Caki2 (cell line): Measurements from ENCODE around the gene TNS1. TPM values are rescaled to one million over a fixed set of nuclear protein-coding genes. Genes with fewer than 3 reads are reported as not detected.

Experiments
- DNase-seq: peaks from one replicate; pipeline ENCODE4 v3.0.0-alpha.2; 2015; ENCODE audit warnings: low read depth
- in situ Hi-C: cut with HindIII; loops from 2 replicates; pipeline ENCODE4 v1.10.0; 2016; ENCODE audit warnings: low sequenced_read_pairs, low pct_unique_long_range_greater_than_20kb, mixed read lengths
- total RNA-seq: library from RNA; depleted of rRNA; stranded (reverse); fragments of >200 nt; shearing (Covaris generic); gene quantifications from 2 replicates; pipeline ENCODE4 v1.2.3, GENCODE V29; 2014; ENCODE audit warnings: low replicate concordance

Gene TNS1
- total RNA-seq, 1 experiment from 2014 or later: 0.68 TPM

DNA sequence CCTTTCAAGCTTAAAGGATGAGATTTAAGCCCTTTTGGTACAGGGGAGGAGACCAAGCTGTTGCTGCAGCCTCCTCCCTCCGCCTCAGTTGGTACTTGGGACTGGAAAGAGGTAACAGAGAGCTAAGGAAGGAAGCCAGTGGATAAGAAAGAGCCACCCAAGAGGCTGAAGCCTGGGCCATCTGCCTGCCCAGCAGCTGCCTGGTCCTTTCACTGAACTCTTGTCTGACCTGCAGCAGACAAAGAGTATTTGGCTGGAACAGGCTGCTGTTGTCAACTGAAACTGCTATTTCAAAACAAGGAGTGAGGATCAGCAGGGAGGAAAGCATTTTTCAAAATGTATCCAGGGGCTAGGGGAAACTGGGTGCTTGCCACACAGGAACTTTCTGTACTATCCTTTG is 30.3 kb downstream of the TNS1 start:
- DNase-seq: no peak
- in situ Hi-C loops: no loop called here

DNA sequence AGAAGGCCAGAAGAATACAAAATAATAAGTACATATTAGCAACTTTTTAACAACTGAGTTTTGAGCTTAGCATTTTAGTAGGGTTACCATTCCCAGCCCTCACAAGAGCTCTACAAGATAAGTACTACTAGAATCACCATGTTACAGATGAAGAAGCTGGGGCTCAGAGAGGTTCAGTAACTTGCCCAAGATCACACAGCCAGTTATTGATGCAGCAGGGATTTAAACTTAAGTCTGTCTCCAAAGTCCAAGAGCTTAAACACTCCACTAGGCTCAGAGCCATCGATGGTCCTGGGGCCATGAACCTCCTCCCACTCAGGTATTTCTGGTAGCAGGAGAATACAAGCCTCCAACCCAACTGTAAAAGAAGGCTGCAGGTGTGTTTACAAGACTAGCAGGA is 30.8 kb downstream of the TNS1 start:
- DNase-seq: no peak
- in situ Hi-C loops: no loop called here

DNA sequence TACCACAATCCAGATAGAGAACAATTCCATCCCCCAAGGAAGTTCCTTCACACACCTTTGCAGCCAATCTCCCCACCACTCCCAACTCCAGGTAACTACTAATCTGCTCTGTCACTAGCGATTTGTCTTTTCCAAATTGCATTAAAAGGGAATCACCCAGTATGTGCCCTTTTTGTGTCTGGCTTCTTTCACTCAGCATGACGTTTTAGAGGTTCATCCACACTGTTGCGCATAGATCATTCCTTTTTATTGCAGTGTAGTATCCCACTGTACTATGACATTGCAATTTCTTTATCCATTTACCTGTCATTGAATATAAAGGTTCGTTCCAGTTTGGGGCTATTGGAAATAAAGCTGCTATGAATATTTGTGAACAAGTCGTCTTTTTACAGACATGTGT is 31.6 kb downstream of the TNS1 start:
- in situ Hi-C loops: no loop called here

GRCh38 chr2:217970206-217970605 is 32.6 kb downstream of the TNS1 start:
- in situ Hi-C loops: no loop called here
- DNase-seq: no peak

More for the DNA sequence above, 31.6 kb downstream of the TNS1 start:
- DNase-seq: no peak

DNA sequence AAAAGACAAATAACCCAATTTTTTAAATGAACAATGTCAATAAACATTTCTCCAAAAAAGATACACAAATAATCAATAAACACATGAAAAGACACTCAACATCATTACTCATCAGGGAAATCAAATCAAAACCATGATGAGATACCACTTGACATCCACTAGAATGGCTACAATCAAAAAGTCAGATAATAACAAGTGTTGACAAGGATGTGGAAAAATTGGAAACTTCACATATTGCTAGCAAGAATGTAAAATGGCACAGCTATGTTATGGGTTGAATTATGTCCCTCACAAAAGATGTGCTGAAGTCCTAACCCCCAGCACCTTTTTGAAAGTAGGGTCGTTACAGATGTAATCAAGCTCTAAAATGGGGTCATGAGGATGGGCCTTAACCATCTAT is 33.2 kb downstream of the TNS1 start:
- DNase-seq: no peak
- in situ Hi-C loops: no loop called here

DNA sequence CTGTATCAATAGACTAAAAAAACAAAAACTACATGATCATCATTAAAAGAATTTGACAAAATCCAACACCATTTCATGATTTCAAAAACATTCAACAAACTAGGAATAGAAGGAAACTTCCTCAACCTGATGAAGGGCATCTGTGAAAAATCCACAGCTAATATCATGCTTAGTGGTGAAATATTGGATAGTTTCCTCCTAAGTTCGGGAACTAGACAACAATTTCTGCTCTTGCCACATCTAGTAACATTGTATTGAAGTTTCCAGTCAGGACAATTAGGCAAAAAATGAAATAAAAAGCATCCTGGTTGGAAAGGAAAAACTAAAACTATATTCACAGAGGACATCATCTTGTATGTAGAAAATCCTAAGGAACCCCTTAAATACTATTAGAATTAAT is 34.8 kb downstream of the TNS1 start:
- no peak for DNase-seq
- in situ Hi-C loops: no loop called here

DNA sequence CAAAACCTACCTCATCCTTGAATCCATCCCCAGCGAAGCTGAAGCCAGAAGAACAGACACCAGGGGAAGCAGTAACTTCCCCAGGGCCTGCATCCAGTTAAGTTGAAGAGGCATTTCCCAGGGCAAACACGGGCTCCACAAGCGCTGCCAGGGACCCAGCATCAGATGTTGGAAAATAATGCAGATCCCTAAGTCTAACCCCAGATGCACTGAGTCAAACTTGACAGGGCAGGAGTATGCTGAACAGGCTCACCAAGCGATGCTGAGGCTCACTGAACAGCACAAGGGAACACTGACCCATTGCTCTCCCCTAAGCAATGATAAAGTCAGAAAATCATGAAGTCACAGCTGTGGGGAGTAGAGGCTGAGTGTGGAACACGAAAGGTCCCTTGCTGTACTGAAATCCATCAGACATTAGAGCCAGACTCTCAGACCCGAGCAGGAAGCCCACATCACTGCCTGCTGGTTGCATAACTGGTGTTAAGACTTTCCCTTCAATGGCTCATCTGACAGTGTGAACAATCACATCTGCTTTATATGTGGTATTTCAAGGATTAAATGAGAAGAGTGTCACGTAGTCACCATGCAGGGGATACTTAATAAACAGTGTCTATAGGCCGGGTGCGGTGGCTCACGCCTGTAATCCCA is 36.2 kb downstream of the TNS1 start:
- in situ Hi-C loops: no loop called here

DNA sequence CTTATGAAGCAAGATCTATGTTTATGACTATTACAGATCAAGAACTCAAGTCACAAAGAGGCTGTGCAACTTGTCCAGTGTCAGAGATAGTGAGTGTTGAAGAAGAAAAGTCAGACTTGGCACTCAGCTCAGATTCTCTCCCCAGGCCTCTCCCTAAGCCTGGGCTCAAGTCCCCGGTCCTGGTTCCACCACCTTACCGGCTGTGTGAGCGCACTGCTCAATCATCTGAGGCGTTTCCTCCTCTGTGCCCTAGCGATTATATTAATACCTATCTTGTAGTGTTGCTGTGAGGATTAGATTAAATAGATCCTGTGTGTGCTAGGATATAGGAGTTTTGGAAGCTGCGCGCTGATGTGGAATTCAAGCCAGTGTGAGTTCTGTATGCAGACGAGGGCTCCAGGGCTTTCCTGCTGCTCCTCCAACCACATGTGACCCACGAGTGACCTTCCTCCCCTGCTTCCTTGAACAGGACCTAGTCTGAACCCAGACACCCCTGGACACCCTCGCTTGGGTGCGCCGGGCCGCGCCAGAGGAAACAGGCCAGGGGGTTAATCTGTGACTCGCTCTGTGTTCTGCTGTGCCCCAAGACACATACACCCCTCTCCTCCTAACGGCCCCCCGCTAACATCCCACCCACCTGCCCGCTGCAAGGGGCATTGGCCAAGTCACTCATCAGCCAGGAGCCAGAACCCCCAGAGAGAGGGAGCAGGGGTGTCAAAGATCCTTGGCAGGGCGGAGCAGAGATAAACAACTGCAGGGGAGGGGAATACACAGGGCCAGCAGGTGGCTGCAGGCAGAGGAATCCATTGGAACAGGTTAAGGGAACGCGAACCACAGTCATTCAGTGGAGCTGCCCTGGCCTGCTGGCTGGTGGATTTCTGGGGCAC is 38.3 kb downstream of the TNS1 start:
- no peak for DNase-seq
- in situ Hi-C loops: no loop called here

More for the DNA sequence above, 36.2 kb downstream of the TNS1 start:
- DNase-seq: no peak

GRCh38 chr2:217960351-217960750 is 42.4 kb downstream of the TNS1 start:
- DNase-seq: no peak
- in situ Hi-C loops: no loop called here

GRCh38 chr2:217959723-217960122 is 43.1 kb downstream of the TNS1 start:
- in situ Hi-C loops: no loop called here
- no peak for DNase-seq

DNA sequence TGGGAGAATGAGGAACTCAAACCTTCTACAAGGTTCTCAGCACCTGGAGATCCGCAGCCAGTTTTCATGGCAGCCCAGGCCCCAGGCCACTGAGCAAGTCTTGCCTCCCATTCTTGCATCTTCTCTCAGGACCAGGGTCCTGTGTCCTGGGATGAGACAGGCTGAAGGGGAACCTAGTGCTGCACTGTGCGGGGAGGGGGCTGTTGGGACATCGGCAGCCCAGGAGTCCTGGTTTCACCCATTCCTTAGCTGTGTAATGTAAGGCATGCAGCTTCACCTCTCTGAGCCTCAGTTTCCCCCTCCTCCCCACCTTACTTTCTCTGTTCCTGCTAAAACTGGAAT is 43.9 kb downstream of the TNS1 start:
- in situ Hi-C loops: no loop called here

DNA sequence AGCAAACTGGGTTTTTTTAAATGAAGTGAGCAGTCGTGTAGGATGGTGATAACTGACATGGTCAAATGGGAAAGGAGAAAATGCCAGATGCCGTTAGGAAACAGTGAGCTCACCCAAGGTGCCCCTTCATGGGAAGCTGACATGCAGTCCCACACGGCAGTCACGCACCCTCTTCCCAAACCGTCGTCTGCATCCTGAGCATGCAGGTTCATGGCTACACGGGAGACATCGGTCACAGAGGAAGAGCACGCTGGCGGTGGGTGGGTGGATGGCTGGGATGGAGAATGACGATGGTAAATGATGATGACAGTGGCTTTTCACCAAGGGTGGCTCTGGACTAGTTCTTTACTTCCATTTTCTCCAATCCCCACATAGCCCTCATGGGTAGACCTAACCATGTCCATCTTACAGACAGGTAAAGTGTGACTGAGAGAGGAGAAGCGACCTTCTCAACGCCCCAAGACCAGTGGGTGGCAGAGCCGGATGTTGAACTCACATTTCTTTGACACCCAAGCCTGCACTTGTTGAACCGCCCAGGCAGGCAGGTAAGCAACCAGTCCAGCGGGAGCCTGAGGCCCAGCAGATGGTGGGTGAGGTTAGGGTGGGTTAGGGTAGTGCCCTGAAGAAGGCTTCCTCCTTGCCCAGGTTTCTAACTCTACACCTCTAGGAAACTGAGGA is 44.5 kb downstream of the TNS1 start:
- in situ Hi-C loops: no loop called here

More for the DNA sequence above, 43.9 kb downstream of the TNS1 start:
- no peak for DNase-seq

GRCh38 chr2:217956586-217957457 is 46.0 kb downstream of the TNS1 start:
- no peak for DNase-seq
- in situ Hi-C loops: no loop called here

More for the DNA sequence above, 44.5 kb downstream of the TNS1 start:
- no peak for DNase-seq

GRCh38 chr2:217955881-217956493 is 46.8 kb downstream of the TNS1 start:
- in situ Hi-C loops: no loop called here
- no peak for DNase-seq

- in situ Hi-C loops: no loop called here
- no peak for DNase-seq
Measured at GRCh38 chr2:217954971-217955740, 47.6 kb downstream of the TNS1 start.

- in situ Hi-C loops: no loop called here
- DNase-seq: no peak
Measured at GRCh38 chr2:217954469-217954868, 48.3 kb downstream of the TNS1 start.

- in situ Hi-C loops: no loop called here
- no peak for DNase-seq
Measured at GRCh38 chr2:217954051-217954450, 48.7 kb downstream of the TNS1 start.
